ENCODE measurements around the gene ATP6V0B.

ATP6V0B gene

DNA sequence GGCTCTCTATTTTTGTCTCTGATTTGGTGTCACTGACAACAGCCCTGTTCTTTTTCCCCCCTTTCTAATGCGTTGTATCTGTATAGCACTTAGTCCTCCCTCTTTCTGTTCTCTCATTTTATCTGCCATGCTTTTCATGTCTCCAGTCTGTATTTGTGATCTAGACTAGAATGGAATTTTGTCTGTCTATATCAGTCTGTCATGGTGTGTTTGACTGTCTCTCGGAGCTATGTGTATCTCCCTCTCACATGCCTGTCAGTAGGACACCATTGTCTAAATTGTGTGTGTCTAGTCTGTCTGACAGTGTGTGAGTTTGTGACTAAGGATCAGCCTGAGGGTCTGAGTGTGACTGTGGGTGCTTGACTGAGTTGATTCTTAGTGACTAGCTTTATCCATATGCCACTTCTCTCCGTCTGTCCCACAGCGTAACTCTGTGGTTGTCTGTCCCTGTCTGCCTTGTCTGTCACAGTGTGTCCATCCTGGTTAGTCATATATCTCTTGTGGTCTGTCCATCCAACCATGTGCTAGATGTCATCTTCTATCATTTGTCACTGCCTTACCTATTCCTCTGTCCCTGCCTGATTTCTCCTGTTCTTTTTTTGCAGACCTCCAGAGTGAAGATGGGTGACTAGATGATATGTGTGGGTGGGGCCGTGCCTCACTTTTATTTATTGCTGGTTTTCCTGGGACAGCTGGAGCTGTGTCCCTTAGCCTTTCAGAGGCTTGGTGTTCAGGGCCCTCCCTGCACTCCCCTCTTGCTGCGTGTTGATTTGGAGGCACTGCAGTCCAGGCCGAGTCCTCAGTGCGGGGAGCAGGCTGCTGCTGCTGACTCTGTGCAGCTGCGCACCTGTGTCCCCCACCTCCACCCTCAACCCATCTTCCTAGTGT is 2.9 kb downstream of the ATP6V0B start:
- no peak for DNase-seq (ENCODE audit: low read depth)
- TF ChIP-seq, protein P1, sequence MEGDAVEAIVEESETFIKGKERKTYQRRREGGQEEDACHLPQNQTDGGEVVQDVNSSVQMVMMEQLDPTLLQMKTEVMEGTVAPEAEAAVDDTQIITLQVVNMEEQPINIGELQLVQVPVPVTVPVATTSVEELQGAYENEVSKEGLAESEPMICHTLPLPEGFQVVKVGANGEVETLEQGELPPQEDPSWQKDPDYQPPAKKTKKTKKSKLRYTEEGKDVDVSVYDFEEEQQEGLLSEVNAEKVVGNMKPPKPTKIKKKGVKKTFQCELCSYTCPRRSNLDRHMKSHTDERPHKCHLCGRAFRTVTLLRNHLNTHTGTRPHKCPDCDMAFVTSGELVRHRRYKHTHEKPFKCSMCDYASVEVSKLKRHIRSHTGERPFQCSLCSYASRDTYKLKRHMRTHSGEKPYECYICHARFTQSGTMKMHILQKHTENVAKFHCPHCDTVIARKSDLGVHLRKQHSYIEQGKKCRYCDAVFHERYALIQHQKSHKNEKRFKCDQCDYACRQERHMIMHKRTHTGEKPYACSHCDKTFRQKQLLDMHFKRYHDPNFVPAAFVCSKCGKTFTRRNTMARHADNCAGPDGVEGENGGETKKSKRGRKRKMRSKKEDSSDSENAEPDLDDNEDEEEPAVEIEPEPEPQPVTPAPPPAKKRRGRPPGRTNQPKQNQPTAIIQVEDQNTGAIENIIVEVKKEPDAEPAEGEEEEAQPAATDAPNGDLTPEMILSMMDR (conservative IDR thresholded peaks at IDR 0.05; ENCODE audit: low read length) = no peak
- H3K4me3 ChIP-seq (ENCODE audit: low read length) = peak overlapping the region; percentile 70

DNA sequence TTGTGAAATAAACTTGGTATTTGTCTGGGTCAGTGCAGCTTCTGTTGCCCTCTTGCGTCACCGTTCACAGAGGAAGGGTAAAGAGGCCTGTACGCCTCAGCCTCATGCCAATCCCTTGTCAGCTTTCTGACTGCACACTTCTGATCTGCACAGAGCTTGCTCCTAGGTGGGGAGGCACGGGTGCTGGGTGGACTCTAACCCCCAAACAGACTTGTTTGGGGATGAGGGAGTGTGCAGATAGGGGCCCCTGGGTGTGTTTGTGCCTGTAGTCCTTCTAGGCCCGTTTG is 3.4 kb downstream of the ATP6V0B start:
- peak overlapping the region; percentile 70 for H3K4me3 ChIP-seq (ENCODE audit: low read length)
- TF ChIP-seq, protein P1 (conservative IDR thresholded peaks at IDR 0.05; ENCODE audit: low read length) = no peak
- DNase-seq (ENCODE audit: low read depth) = no peak

DNA sequence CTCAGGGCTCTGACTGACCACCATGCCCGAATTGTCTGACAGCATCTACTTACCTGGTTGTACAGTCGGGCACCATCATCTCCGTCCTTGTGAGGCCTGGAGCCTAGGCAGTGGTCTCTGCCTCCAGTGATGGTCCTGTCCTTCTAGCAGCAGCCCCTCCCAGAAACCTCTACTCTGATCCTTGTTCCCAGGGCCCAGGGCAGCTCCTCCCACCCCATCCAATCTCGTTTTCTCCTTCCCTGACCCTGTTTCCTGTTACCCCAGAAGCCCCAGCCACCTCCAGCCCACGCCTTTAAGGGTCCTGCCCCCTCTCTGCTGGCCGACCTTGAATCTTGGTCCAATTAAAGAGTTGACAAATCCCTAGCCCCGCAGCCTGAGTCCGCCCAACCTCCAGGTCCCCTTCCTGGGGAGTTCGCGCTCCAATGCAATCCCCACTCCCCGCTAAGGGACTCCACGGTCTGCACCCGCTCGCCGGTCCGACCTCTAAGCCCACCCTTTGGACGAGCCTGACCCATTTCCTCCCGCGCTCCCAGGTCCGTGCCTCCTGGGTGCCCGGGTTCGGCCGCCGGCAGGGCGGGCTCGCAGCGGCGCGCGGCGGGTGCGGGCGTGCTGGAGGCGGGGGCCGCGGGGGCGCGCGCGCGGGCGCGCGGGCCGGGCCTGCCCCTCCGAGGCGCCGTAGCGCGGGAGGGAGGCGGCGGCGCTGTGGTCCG is 3.9 kb downstream of the ATP6V0B start, which contains the start of gene B4GALT2:
TSS of gene B4GALT2 (plus strand) at position 660 of the 710 bp plus-strand sequence. CDS start 1,951 bp downstream, outside the sequence.
- peak; percentile 28 for DNase-seq (ENCODE audit: low read depth)
- TF ChIP-seq, protein P1 (conservative IDR thresholded peaks at IDR 0.05; ENCODE audit: low read length) = no peak
- H3K4me3 ChIP-seq (ENCODE audit: low read length) = peak within 1 kb of the TSS; percentile 79

DNA sequence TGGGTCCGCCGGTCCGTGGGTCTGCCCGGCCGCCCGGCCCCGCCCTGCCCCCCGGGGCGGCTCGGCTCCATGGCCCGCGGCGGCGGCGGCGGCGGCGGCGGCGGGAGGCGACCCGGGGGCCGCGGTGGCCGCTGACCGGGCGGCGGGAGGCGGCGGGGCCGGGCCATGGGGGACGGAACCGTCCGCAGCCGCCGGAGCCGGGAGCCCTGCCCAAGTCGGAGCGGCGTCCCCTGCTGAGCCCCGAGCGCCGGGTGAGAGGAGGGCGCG is 4.4 kb downstream of the ATP6V0B start:
- TF ChIP-seq, protein P1 (conservative IDR thresholded peaks at IDR 0.05; ENCODE audit: low read length) = no peak
- peak overlapping the region; percentile 79 for H3K4me3 ChIP-seq (ENCODE audit: low read length)
- no peak for DNase-seq (ENCODE audit: low read depth)

DNA sequence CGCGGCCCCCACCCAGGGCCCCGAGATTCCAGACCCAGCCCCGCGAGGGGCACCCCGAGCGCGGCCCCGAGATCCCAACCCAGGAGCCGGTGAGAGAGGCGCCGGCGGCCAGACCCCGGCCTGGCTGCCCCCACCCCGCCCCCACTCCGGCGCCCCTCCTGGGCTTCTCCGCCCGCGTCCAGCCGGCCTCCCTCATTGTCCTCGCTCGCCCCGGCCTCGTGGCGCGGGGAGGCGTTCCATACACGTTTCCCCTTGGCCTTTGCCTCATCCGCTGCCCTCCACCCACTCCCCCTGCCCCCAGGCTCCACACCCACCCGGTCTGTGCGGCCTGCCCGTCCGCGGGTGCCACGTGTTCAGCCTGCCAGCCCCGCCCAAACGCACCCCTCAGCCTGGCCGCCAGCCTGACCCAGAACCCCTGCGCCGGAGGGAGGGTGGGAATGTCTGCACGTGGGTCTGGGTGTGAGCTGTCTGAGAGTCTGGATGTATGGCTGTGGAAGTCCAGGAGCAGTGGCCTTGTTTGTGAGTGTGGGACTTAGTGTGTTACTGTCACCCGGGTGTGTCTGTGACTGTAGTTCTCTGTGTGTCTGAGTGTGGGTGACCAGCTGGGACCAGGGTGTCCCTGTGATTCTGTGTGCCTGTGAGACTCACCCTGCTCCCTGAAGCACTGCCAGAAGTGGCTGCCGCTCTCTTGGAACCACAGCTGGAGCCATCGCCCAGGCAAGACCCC is 4.9 kb downstream of the ATP6V0B start:
- TF ChIP-seq, protein P1 (conservative IDR thresholded peaks at IDR 0.05; ENCODE audit: low read length) = no peak
- peak overlapping the region; percentile 79 for H3K4me3 ChIP-seq (ENCODE audit: low read length)
- DNase-seq (ENCODE audit: low read depth) = peak; percentile 60

DNA sequence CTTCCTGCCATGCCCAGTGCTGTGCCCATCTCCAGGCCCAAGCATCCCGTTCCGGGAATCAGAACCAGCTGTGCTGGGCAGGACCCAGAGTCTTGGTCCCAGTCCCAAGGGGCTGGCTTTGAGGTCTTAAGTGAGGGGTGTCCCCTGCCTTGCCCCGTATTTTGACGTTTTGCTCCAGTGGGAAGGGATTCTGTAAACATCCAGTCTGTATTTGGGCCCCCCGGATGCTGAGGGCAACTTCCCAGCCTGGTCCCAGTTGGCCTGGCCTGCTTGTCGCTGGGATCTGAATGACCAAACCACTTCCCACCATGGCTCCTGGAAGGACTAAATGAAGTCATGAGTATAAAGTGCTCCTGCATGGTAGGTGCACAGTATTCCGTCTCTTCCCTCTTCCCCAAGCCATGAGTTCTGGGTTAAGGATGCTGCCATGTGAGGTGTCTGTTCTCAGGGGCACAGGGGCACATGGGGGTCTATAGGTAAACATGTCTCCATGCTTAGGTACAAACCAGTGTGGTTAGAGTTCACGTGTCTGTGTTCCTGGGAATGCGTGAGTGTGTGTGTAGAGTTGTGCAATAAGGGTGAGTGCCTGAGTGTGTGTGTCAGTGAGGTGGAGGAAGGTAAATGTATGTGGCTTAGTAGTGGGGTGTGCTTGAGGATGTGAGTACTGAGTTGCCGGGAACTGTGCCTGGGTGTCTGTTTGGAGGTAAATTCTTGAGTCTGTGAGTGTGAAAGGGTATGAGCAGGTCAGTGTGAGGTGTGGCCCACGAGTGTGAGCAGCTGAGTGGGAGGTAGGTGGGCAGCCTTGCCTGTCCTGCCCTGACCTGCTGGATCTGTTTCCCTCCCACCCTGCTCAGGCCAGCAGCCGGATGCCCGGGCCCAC is 5.7 kb downstream of the ATP6V0B start:
- peak overlapping the region; percentile 79 for H3K4me3 ChIP-seq (ENCODE audit: low read length)
- TF ChIP-seq, protein P1 (conservative IDR thresholded peaks at IDR 0.05; ENCODE audit: low read length) = no peak
- peak; percentile 51 for DNase-seq (ENCODE audit: low read depth)

All from AG10803 (cell line).